Activated CD4-positive, alpha-beta T cell treated with anti-CD3 and anti-CD28 coated beads for 48 hours (primary cell): ENCODE results near the gene TP53INP2.

Source experiments
- DNase-seq: peaks from one replicate; pipeline ENCODE4 v3.0.0-alpha.2; 2020

Gene TP53INP2

DNA sequence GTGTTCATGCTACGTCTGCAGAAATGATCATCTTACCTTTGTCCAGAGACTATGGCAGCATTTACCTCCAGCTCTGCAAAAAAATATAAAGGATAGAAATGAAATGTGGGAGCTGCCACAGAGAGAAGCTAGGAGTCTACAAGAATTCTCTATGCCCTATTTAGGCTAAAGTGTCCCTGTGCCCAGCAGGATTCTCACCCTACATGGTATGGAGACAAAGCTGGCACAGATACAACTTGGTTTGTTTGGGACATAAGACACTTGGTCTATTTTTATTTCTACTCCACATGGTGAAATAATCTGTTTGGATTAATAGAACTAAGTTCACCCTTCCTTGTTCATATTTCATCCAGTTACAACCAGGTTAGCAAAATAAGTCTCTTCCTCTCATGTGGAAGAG is 28.4 kb downstream of the TP53INP2 start:
- no peak for DNase-seq

DNA sequence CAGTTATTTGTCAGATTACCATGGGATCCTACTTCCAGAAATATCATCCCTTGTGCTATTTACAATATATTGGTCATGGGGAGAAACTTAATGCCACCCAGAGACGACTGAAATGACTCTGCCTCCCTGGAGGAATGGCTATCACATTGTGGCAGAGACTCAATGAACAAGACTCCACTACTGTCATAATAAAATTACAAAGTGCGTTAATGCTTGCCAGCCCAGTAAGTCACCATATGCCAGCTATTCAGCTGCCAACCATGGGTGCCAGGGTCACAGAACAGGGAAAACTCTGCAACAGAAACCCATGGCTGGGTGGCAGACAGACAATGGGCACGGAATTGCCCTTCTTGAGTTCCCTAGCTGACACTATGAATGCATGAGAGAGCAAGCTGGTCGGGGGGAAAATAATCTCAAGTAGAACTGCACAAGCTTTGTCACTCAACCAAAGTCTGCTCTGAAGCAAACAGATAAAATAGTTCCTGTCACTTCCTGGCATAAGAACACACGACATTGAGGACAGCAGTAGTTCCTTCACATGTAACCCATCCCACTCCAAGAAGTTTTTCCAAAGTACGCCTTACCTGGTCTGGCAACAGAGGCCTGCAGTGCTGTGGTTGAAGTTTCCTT is 32.1 kb downstream of the TP53INP2 start:
- DNase-seq = no peak

GRCh38 chr20:34743039-34743438 is 38.9 kb downstream of the TP53INP2 start:
- no peak for DNase-seq

DNA sequence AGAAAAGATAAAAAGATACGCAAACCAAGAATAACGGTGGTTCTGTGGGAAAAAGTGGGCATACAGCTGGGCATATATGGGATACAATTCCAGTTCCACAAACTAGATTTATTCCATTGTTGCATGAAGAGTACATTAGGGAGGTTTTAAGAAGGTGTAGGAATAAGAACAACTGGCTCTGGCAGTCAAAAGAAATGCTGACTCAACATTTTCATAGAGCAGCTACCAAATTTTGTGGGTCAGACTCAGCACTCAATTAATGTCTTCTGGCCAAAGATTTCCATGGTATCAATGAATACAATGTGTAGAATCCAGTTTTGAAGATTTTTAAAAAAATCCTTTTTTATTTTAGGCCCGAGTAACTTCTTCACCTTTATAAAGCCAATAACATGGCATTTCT is 40.2 kb downstream of the TP53INP2 start:
- no peak for DNase-seq

DNA sequence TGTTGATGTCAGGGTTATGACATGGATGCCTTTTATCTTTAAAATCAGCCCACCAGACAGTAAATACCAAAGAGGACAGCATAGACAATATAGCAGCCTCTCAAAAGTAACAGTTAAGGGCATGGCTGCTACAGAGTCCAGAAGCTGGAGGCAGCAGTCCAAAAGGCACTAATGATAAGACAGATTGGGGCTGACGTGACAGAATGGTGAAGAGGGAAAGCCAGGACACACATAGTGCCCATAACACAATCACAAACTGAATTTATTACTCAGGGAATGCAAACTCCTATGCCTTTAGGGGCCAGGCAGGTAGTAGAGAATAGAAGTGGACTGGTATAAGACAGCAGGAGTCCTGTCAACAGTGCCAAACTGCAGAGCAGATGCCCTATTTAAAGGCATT is 40.7 kb downstream of the TP53INP2 start:
- DNase-seq = no peak

DNA sequence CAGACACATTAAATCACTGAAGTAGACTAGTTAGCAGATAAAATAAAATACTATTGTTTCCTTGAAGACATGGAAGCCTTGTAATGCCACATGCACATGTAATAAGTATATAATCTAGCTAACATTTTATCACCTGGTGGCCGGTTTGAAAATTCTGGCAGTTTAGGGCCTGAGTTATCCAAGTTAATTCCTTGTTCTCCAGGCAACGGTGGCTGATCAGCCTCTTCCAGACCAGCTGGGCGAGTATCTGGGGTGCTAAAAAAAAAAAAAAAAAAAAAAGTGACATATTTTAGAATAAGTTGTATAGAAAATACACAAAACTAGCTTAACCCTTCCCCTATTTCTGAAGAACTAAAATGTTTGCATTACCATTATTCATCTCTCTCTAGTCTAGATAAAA is 42.5 kb downstream of the TP53INP2 start:
- DNase-seq = no peak

DNA sequence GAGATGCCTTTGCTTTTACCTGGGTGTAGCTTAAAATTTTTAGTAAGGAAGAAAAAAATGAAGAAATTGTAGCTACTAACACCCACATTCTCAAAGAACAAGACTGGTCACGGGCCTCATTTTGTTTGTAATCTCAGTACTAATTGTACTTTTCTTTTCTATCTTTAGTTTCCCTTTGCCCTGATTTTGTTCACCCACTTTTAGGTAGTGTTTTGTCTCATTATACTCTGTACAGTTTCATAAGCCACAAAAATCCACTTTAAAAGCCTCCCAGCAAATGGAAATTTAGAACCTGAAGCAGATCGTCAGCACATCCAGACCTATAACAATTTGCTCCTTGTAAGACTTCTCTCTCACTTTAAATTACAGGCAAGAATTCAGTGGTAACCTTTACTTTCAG is 43.3 kb downstream of the TP53INP2 start:
- no peak for DNase-seq

GRCh38 chr20:34748709-34749108 is 44.6 kb downstream of the TP53INP2 start:
- DNase-seq = no peak

DNA sequence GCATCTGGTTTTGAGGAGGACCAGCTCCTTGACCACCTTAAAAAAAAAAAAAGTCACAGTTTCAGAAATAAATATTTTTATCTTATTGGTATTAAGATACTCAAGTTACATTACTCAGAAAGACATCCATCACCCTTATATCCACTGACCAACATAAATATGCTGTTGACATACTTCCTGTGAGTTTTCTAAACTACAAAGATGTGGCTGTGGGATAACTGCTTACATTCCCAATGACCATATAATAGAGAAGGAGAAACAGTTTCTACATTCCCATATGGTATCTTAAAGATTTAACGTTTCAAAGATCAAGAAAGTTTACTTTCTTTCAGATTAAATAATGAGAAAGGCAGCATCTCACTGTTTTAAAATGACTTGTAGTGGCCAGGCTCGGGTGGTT is 46.3 kb downstream of the TP53INP2 start:
- no peak for DNase-seq

DNA sequence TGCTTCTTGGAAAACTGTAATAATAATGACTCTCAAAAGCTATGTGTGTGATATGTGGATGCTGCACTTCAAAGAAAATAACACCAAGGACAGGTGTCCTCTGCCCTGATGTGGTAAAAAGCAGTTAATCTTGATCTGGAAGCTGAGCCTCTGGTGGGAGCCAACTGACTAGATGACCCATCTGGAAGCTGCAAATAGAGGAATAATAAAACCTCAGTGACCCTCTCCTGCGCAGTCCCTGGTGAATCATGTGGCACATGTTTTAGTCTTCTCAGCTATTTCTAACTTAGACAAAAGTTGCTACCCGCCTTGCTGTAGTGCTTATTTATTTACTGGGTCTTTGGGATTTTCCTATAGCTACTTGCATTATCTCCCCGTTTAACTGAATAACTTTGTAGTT is 47.3 kb downstream of the TP53INP2 start:
- no peak for DNase-seq

DNA sequence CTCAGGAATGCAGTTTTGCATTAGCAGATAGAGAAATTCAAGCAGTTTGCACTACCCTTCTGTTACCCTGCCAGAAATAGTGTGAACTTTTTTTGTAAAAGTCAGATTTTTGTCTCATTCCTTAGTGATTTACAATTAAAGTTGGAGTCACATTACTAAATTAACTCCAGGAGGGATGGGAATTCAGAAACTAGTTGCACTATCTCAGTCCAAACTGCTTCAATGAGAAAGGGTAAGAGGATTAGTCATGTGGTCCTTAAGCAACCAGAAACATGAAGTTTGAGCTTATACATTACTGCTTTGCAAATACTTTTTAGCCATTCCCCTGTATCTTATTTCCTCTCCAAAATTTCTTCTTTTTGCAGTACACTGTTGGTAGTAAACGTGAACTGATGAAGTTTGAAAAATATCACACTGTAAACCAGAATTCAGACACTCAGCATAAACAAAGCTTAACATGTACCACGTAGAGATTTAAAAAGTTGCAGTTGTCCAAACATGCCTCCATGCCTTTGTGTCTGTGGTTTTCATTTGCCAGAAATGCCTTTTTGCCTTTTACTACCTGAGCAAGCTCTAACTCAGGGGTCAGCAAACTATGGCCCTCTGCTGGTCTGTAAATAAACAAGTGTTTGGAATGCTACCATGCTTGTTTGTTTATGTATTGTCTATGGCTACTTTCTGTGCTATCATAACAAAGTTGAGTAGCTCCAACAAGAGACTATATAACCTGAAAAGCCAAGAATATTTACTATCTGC is 49.7 kb downstream of the TP53INP2 start:
- no peak for DNase-seq

- no peak for DNase-seq
These were observed 50.5 kb downstream of the TP53INP2 start for GRCh38 chr20:34754611-34755010.

DNA sequence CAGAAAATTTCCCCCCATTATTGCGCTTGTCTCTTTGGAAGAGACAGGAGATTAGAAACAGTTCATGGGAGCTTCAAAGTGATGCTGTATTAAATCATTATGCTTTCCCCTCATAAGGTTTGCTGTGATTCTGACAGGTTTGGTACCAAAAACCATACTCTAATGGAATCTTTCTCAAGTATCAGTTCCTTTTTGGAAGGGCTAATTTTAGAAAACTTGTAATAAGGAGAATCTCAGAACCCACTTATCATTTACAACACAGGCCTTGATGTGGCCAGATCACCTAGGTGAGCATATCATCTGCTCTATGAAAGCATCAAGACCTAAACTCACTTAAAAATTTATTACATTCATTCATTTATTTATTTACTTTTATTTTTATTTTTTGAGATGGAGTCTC is 51.2 kb downstream of the TP53INP2 start:
- no peak for DNase-seq

DNA sequence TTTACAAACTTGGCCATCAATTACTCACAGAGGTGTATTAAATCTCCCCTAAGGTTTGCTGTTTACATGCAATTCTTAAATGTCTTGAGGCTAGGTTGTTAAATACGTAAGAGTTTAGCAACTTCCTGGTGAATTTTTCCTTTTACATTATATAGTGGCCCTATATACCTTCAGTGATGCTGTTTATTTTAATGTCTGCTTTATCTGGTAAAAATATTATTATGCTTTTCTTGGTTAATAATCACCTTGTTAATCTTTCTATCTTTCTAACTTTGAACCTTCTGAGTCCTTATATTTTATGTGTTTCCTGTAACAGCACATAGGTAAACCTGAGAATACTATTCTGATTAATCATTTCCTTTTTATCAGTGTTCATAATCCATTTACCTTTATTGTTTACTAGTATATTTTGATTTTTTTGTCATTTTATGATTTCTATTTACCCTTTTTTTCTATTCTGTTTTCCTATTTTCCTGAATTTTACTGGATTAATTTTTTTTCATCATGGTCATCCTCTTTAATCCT is 57.9 kb downstream of the TP53INP2 start:
- DNase-seq = no peak
